SH-SY5Y (cell line): ENCODE results near the gene SLC7A6.

Source experiments
- GATA2 ChIP-seq: IDR thresholded peaks from 2 replicates; pipeline ENCODE4 v1.6.1; 2011; ENCODE audit warnings: mild to moderate bottlenecking, low read depth, low read length
- GATA3 ChIP-seq: IDR thresholded peaks from 2 replicates; pipeline ENCODE4 v1.6.1; 2011; ENCODE audit warnings: low read depth, mild to moderate bottlenecking, low read length, moderate library complexity

GRCh38 chr16:68244903-68245853 is 19.1 kb upstream of the SLC7A6 start, which contains the start of gene PLA2G15:
- TF ChIP-seq GATA2: no peak
- TF ChIP-seq GATA3: no peak
